ENCODE results near the gene RTRAF. TPM values are rescaled to one million over a fixed set of nuclear protein-coding genes. Genes with fewer than 3 reads are reported as not detected.
A peak's percentile ranks its signal among the peaks of the same experiment; 100 is the strongest.

RTRAF gene
- total RNA-seq, 4 donors from 2014 or later = 72.2 to 109 (median 84.7) TPM

DNA sequence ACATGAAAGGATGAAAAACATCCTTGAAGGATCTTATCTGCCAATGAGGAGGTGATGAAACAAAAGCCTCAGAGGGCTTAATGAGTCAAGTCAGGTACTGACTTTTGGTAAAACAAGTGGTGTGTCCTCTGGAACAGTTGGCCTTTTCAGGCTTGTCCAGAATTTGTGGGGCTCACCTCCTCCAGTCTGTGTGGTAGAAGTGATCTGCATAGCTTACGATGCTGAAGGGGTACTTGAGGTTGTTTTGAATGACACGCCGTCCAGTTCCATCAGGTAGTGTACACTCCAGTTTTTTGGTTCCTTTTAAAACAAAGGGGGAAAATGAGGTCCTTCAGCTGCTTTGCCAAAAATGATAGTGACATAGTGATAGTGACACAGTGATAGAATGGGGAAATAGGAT, 17.0 kb downstream of the RTRAF start:
- H3K27me3 ChIP-seq = no peaks in the 10 kb centered on the region
- 92 to 97% methylated on average over 3 of the region's 3 CpGs for WGBS, 2 donors (ENCODE audit: low coverage in 1 of 2)
- no peak for TF ChIP-seq EP300 (IDR thresholded peaks at IDR 0.05)
- TF ChIP-seq POLR2A (IDR thresholded peaks at IDR 0.05) = no peak
- TF ChIP-seq, protein P1, sequence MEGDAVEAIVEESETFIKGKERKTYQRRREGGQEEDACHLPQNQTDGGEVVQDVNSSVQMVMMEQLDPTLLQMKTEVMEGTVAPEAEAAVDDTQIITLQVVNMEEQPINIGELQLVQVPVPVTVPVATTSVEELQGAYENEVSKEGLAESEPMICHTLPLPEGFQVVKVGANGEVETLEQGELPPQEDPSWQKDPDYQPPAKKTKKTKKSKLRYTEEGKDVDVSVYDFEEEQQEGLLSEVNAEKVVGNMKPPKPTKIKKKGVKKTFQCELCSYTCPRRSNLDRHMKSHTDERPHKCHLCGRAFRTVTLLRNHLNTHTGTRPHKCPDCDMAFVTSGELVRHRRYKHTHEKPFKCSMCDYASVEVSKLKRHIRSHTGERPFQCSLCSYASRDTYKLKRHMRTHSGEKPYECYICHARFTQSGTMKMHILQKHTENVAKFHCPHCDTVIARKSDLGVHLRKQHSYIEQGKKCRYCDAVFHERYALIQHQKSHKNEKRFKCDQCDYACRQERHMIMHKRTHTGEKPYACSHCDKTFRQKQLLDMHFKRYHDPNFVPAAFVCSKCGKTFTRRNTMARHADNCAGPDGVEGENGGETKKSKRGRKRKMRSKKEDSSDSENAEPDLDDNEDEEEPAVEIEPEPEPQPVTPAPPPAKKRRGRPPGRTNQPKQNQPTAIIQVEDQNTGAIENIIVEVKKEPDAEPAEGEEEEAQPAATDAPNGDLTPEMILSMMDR (IDR thresholded peaks at IDR 0.05) = no peak
- TF ChIP-seq POLR2AphosphoS5 (IDR thresholded peaks at IDR 0.05) = no peak
- peaks cover 19 to 86% of the 10 kb centered on the region in 2 donors for H3K36me3 ChIP-seq
- no peak for ATAC-seq
- H3K27ac ChIP-seq = peak overlapping the region in 2 of 4 donors; percentile 9 to 80
- H3K4me1 ChIP-seq = peaks cover 0 to 68% (median 15%) of the 10 kb centered on the region in 3 donors
- no peaks in the 10 kb centered on the region for H3K9me3 ChIP-seq
- H3K4me3 ChIP-seq = no peak overlapping the region

DNA sequence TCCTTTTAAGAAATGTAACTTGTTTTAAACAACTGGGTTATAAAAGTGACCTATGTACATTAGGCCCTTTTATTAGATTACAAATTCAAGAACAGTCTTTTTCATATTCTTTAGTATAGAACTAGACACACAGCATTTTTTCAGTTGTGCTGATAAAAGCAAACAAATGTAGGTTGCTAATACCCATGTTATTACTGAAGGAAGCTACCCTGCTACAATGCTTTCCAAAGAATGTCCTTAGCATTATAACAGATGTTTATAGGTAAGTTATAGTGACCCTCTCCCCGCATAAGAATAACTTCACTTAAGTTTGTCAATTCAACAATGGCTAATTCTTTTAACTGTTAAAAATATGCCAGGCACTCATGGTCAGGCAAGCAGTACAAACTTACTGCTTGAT, 17.9 kb downstream of the RTRAF start:
- peak overlapping the region in 1 of 4 donors; percentile 80 for H3K27ac ChIP-seq
- no peak overlapping the region for H3K4me3 ChIP-seq
- H3K9me3 ChIP-seq = no peaks in the 10 kb centered on the region
- peaks cover 1 to 63% (median 13%) of the 10 kb centered on the region in 3 donors for H3K4me1 ChIP-seq
- WGBS, 2 donors (ENCODE audit: low coverage in 1 of 2) = 15 to 83% methylated on average over 1 of the region's 1 CpG
- H3K36me3 ChIP-seq = peaks cover 19 to 86% of the 10 kb centered on the region in 2 donors
- H3K27me3 ChIP-seq = no peaks in the 10 kb centered on the region
- TF ChIP-seq, protein P1 (IDR thresholded peaks at IDR 0.05) = no peak
- no peak for TF ChIP-seq POLR2A (IDR thresholded peaks at IDR 0.05)
- no peak for TF ChIP-seq EP300 (IDR thresholded peaks at IDR 0.05)
- TF ChIP-seq POLR2AphosphoS5 (IDR thresholded peaks at IDR 0.05) = no peak
- ATAC-seq = no peak

DNA sequence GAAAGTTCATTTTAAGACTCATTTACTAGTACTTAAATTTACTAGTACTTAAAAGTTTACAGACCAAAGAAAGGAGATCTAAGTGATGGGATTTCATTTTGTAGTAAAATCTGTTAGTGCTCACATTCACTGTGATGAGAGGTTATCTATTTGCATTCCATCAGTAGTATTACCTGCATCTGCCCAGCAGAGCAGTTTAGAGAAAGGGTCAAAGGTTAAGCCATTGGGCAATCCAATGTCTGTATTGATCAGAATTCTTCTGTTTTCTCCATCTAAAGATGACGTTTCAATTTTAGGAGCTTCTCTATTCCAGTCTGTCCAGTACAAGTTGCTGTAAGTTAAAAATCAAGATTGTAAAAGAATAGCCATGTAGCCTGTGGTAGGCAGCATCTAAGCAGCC, 18.3 kb downstream of the RTRAF start:
- WGBS, 2 donors (ENCODE audit: low coverage in 1 of 2) = 71 to 83% methylated on average over 1 of the region's 1 CpG
- H3K36me3 ChIP-seq = peaks cover 19 to 82% of the 10 kb centered on the region in 2 donors
- no peak overlapping the region for H3K4me3 ChIP-seq
- peak overlapping the region in 1 of 4 donors; percentile 0 for H3K27ac ChIP-seq
- no peak for ATAC-seq
- no peak for TF ChIP-seq EP300 (IDR thresholded peaks at IDR 0.05)
- TF ChIP-seq POLR2A (IDR thresholded peaks at IDR 0.05) = no peak
- TF ChIP-seq, protein P1 (IDR thresholded peaks at IDR 0.05) = no peak
- TF ChIP-seq POLR2AphosphoS5 (IDR thresholded peaks at IDR 0.05) = no peak
- no peaks in the 10 kb centered on the region for H3K27me3 ChIP-seq
- peaks cover 6 to 63% (median 9%) of the 10 kb centered on the region in 3 donors for H3K4me1 ChIP-seq
- H3K9me3 ChIP-seq = no peaks in the 10 kb centered on the region

DNA sequence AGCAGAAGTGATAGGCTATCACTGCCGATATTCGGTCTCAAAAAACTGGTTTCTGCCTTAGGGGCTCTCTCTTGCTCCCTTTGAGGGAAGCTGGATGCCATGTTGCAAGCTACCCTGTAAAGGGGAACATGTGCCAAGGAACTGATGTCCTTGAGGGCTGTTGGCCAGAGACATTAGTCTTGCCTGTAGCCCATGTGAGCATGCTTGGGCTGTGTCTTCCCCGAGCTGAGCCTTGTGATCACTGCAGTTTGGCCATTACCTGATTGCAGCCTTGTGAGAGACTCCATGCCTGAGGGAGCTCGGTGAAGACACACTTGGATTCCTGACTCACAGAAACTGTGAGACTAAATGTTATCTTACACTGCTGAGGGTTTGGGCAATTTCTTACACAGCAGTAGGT, 18.8 kb downstream of the RTRAF start:
- Histone ChIP-seq H3K4me3 (no peak overlapping the region), H3K4me1 (peaks cover 6 to 63% (median 7%) of the 10 kb centered on the region in 3 donors), H3K9me3 (no peaks in the 10 kb centered on the region), H3K27ac (peak overlapping the region in 2 of 4 donors; percentile 0 to 39), H3K36me3 (peaks cover 19 to 81% of the 10 kb centered on the region in 2 donors), H3K27me3 (no peaks in the 10 kb centered on the region)
- WGBS, 2 donors (ENCODE audit: low coverage in 1 of 2) = 80 to 94% methylated on average over 2 to 3 of the region's 4 CpGs
- ATAC-seq = no peak
- TF ChIP-seq EP300 (IDR thresholded peaks at IDR 0.05) = no peak
- TF ChIP-seq POLR2AphosphoS5 (IDR thresholded peaks at IDR 0.05) = no peak
- TF ChIP-seq, protein P1 (IDR thresholded peaks at IDR 0.05) = no peak
- no peak for TF ChIP-seq POLR2A (IDR thresholded peaks at IDR 0.05)

DNA sequence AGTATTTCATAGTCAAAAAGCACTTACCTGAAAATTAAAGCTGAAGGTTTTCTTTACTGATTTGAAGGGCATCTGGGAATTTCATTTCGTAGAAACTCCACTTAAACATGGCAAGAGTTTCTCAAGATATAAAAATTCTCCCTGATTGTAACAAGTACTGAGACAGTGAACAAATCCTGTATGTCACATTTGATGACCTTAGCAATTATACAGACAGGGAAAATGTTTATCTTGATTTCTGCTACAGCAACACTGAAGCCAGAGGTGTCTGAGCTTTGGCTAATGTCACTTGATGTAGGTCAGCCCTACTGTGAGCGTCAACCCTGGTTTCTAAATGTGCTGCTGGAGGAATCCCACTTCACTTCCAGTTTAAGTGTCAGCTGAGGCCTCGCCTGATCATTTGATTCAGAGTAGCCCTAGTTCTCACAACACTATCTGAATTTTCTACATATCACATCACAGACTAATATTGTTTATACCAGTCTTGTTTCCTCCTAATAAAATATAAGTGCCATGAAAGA, 20.9 kb downstream of the RTRAF start:
- H3K4me1 ChIP-seq = peaks cover 0 to 62% (median 7%) of the 10 kb centered on the region in 3 donors

More for the DNA sequence above, 20.9 kb downstream of the RTRAF start:
- TF ChIP-seq POLR2AphosphoS5 (IDR thresholded peaks at IDR 0.05) (no peak), POLR2A (IDR thresholded peaks at IDR 0.05) (no peak), EP300 (IDR thresholded peaks at IDR 0.05) (no peak)
- TF ChIP-seq, protein P1 (IDR thresholded peaks at IDR 0.05) = no peak
- Histone ChIP-seq H3K27ac (peak overlapping the region in 1 of 4 donors; percentile 20), H3K9me3 (no peaks in the 10 kb centered on the region), H3K4me3 (no peak overlapping the region), H3K27me3 (no peaks in the 10 kb centered on the region), H3K36me3 (peaks cover 14 to 91% of the 10 kb centered on the region in 2 donors)
- WGBS, 2 donors (ENCODE audit: low coverage in 1 of 2) = 59 to 83% methylated on average over 2 to 3 of the region's 3 CpGs
- ATAC-seq = no peak

All from gastroesophageal sphincter (tissue), 4 donors.